GM18505 (cell line): ENCODE measurements around the gene DPM3.

Experiments used
- ATAC-seq: cut with Tn5 transposase; IDR thresholded peaks from one replicate; pipeline ENCODE4 v1.9.1; 2021; ENCODE audit not compliant: unreplicated experiment
- POLR2A ChIP-seq: IDR thresholded peaks from 4 replicates; pipeline ENCODE4 v1.6.1; 2011; ENCODE audit warnings: borderline replicate concordance; ENCODE audit not compliant: insufficient read depth, insufficient read length; ENCODE audit errors: extremely low read depth

Gene DPM3

GRCh38 chr1:155093911-155094621 is 46.3 kb downstream of the DPM3 start:
- no peak for TF ChIP-seq POLR2A
- ATAC-seq, result no peak

- no peak for ATAC-seq
- TF ChIP-seq POLR2A, result no peak
These were observed 47.7 kb downstream of the DPM3 start for GRCh38 chr1:155092641-155093040.

- no peak for TF ChIP-seq POLR2A
- no peak for ATAC-seq
These were observed 48.2 kb downstream of the DPM3 start for GRCh38 chr1:155092131-155092530.

GRCh38 chr1:155091071-155092051 is 49.0 kb downstream of the DPM3 start:
- no peak for TF ChIP-seq POLR2A
- no peak for ATAC-seq
